DMS53 (cell line): Measurements from ENCODE around the gene HOXD4.

Experiments
- DNase-seq: peaks from one replicate; lab custom pipeline; 2025; lab: John Stamatoyannopoulos, UW

HOXD4 gene

GRCh38 chr2:176139661-176140512 lies 11.5 kb upstream of the HOXD4 start:
- DNase-seq = peak; percentile 73

DNA sequence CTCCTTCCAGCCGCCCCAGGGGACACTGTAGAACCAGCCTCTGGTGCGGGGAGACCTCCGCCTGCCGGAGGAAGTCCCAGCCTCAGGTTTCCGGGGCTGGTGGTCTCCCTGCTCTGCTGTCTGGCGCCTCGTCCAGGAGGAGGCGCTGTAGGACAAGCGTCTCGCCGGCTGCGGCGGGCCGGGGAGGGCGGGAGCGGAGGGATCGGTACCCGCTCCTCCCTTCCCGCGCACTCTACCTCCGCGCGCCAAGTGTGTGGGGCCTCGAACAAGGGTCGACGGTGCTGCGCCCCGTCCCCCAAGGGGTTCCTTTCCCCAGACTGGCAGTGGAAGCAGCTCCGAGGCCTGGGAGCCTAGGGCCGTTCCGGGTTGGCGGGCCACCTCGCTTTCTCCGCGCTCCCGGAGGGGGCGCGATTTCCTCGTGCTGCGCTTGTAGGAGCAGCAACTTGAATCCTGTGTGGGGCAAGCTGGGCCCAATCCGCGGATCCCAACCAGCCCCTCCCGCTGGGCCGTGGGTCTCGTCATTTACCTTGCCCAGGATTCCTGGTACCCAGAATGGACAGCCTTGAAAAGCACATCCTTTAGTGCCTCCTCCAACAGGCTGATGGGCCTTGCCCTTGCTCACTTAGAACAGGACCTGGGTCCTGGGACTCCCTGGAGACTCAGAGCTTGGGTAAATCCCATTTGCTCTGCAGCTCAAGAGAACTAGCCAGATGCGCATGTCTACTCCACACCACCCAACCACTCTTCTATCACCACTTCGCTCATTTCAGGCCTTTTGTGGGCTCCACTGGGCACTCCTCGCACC lies 10.6 kb upstream of the HOXD4 start:
- DNase-seq = peak; percentile 95

GRCh38 chr2:176142281-176142680 lies 9.1 kb upstream of the HOXD4 start:
- no peak for DNase-seq

- DNase-seq = no peak
Measured at GRCh38 chr2:176145085-176145969, 6.0 kb upstream of the HOXD4 start.

GRCh38 chr2:176146101-176146500 lies 5.2 kb upstream of the HOXD4 start:
- no peak for DNase-seq

DNA sequence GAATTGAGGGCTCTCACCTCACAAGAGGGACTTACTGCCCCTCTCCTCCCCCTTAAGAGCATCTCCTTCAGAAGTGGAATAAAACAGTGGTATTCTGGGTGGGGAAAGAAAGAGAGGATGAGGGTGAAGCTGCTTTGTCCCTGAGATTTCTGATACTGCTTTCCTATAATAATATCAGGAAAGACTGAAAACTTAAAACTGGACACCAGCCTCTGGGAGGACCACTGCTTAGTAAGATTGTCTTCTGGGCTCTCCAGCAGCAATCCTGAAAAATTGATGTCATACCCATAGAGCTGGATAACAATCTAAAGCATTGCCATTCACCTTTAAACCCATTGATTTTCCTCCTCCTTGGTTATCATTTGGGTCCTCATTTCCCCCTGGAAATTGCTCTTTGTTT lies 4.7 kb upstream of the HOXD4 start:
- DNase-seq = no peak

- DNase-seq = no peak
Measured at GRCh38 chr2:176147210-176147799, 4.0 kb upstream of the HOXD4 start.

- no peak for DNase-seq
Measured at GRCh38 chr2:176147800-176148496, 3.4 kb upstream of the HOXD4 start.

GRCh38 chr2:176148751-176149421 lies 2.5 kb upstream of the HOXD4 start:
- no peak for DNase-seq

DNA sequence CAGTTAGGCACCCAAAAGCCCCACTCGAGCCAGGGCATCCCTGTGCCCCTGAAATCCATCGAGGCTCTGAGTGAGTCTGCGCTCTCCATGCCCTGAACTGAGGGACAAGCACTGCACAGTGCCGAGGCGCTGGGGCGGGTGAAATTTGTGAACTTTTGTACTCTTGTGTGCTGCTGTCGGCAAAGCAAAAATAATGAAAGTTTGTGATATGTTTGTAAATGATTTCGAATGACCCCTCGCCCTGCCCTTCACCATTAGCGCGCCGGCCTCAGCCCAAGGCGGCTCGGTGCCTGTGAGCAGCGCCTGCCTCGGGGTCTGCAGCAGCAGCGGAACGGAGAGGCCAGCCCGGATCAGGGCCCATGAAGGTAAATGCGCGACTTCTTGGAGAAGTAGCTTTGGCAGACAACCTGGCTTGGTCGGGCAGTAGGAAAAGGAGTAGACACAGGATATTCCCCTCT lies 1.8 kb upstream of the HOXD4 start:
- DNase-seq = no peak

DNA sequence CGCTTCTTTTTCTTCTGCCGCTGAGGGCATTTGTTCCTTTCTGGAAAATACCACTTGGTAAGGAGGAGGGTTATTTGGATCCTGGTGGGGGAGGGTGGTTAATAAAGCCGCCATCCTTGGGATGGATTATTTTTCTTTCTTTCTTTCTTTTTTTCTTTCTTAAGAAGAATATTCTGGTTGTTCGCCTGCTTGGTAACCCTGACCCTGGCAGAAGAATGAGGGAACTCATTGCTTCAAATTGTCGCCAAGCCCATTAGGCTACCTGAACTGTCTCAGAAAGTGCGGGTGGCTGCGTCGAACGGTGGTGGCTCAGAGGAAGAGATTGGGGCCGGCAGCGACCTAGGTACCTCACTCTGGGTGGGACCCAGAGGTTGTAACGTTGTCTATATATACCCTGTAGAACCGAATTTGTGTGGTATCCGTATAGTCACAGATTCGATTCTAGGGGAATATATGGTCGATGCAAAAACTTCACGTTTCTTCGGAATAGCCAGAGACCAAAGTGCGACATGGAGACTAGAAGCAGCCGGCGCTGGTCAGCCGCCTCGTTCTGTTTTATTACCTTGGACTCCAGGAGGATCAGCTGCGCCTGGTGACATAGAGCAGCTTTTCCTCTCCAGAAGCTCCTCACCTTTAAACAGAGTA lies 1.3 kb upstream of the HOXD4 start:
- DNase-seq = no peak

GRCh38 chr2:176150584-176151441 lies 537 bp upstream of the HOXD4 start:
- no peak for DNase-seq

DNA sequence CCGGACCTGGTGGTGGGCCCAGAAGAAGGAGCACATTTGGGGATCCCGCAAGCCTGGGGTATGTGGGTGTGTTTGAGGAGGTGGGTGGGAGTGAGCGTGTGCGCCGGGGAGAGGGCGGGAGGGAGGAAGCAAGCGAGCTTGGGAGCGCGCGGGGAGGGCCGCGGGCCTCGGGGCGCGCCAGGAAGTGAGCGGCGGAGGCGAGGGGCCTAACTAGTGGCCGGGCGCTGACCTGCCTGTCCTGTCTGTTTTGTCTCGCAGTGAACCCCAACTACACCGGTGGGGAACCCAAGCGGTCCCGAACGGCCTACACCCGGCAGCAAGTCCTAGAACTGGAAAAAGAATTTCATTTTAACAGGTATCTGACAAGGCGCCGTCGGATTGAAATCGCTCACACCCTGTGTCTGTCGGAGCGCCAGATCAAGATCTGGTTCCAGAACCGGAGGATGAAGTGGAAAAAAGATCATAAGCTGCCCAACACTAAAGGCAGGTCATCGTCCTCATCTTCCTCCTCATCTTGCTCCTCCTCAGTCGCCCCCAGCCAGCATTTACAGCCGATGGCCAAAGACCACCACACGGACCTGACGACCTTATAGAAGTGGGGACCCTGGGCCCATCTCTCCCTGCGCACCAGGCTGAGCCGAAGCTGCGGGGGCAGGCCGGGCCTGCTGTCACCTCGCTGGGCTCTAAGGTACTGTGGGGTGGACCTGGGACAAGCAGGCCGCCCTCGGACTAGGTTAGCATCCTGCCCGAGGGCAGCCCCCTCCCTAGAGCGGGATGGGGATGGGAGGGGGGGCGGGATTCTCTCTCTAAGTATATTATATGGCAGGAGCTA lies 1.2 kb downstream of the HOXD4 start:
- peak; percentile 45 for DNase-seq

- DNase-seq = no peak
Measured at GRCh38 chr2:176154576-176155252, 3.4 kb downstream of the HOXD4 start.

- DNase-seq = no peak
Measured at GRCh38 chr2:176155356-176156044, 4.2 kb downstream of the HOXD4 start.

GRCh38 chr2:176156301-176156806 lies 5.0 kb downstream of the HOXD4 start:
- DNase-seq = no peak
